GM04503 (cell line): ENCODE measurements around the gene PALS1.
A peak's percentile ranks its signal among the peaks of the same experiment; 100 is the strongest.
"Not testable (repeated sequence)": the region's sequence is repeated elsewhere in the genome, so short reads cannot be mapped to it uniquely, and the experiment has no call there.

Source experiments
- DNase-seq: peaks from one replicate; pipeline ENCODE4 v3.0.0-alpha.2; 2012; ENCODE audit warnings: low read depth

The PALS1 gene

DNA sequence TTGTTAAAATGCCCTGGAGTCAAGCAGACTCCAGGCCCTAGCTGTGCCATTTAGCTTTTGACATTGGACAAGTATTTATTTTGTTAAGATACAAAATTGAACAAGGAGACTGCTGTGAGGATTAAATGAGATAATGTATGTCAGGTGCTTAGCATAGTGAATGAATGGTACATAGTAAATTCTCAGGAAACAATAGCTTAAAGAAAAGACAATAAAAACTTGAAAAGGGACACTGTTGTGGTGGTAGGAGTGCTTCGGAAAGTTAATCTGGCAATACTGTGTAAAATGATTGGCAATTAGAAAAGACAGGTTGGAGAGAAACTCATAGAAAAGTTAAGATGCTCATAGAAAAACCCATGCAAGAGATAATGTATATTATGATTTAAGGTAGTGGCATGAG, 19.7 kb downstream of the PALS1 start:
- DNase-seq = no peak

GRCh38 chr14:67263499-67264149, 22.4 kb downstream of the PALS1 start:
- DNase-seq = no peak

GRCh38 chr14:67265131-67265530, 23.9 kb downstream of the PALS1 start:
- DNase-seq = no peak

DNA sequence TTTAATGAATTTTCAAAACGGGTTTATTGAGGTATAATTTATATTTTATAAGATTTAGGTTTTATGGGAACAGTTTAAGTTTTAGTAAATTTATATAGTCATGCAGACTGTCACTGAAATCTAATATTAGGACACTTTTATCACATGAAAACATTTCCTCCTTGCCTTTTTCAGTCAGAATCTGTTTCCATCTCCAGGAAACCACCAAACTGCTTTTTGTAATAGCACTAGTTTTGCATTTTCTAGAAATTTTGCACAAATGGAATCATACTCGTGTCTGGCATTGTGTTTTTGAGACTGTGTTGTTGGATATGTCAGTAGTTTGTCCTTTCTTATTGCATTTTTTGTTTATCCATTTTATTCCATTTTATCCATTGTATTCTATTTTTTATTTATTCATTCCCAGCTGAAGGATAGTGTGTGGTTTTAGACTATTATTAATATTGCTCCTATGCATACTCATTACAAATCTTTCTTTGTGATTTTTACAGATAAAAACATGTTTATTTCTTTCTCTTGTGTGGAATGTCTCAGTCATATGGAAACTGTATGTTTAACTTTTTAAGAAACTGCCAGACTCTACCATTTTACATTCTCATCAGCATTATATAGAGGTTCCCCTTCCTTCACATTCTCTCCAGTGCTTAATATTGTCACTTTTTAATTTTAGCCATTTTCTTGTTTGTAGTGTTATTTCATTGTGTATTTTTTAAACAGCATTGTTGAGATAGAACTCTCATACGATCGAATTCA, 26.5 kb downstream of the PALS1 start:
- no peak for DNase-seq

- DNase-seq = no peak
Measured at GRCh38 chr14:67268426-67269150, 27.4 kb downstream of the PALS1 start.

DNA sequence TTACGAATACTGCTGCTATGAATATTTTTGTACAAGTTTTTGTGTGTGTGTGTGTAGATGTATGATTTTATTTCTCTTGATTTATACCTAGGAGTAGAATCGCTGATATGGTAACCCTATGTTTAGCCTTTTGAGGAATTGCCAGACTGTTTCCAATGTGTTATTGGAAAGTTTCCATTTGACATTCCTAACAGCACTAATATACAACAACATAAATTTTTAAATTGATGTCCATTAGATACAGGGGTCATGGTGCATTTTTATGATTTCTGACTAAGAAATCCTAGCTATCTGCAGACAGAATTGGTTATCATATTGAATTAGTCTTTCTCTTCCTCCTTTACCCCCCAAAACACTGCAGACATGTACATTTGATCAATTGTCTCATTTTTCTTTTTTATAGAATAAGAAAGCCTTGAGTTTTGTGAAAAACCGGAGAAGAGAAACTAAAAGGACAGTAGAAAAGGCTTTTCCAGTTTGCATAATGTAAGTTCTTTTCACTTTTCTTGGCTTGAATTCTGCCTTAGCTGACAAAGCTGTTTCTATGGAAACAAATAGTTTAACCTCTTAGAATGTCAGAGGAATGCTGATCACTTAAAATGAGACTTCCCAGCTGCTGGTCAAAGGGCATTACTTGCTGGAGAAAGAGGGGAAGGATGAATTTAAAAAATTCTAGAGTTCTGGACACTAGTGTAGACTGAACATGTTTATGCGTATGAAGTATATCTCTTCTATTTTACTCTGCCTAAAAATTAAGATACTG, 28.2 kb downstream of the PALS1 start:
- DNase-seq = peak; percentile 61

DNA sequence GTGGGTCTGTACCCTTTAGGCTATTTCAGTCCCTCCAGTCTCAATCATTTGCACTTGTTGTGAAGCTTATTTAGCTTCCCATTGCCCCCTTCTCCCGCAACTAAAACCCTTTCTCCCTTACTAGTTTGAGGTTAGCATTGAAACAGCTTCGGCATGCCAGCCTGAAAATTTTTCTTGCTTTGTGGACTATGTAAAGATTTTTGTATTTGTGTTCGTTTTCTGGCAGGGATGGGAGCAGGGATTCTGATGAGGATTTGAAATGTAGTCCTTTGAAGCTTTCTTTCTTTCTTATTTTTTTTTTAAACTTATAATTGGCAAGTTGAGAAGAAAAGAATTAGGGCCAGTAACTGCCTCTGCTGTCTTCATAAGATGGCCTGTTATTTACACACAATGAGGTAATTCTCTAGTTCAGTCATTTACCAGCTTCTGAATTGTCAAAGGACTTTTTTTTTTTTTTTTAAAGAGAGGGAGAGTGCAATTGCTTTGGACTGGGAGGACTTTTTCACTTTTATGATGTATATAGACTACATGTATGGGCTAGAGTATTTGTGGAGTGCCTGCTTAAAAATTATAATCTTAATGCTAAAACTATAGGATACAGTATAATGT, 29.0 kb downstream of the PALS1 start:
- DNase-seq = no peak

- DNase-seq = no peak
Measured at GRCh38 chr14:67270933-67271332, 29.7 kb downstream of the PALS1 start.

- DNase-seq = not testable (repeated sequence)
Measured at GRCh38 chr14:67273281-67273680, 32.0 kb downstream of the PALS1 start.

GRCh38 chr14:67276131-67276530, 34.9 kb downstream of the PALS1 start:
- no peak for DNase-seq

DNA sequence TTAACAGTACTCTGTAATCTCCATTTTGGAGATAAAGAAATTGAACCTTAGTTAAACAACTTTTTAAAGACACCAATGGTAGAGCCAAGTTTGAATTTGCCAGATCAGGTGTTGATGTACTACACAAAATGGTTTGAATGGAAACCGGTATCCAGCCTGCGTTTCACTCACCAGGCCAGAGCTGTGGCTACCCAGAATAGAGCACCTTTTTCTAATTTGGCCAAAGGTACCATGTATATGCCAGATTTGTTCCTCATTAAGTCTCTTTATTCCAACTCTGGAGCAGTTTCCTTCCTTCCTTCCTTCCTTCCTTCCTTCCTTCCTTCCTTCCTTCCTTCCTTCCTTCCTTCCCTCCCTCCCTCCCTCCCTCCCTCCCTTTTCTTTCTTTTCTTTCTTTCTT, 39.3 kb downstream of the PALS1 start:
- no peak for DNase-seq

- DNase-seq = no peak
Measured at GRCh38 chr14:67285876-67286452, 44.7 kb downstream of the PALS1 start.
